Stimulated activated CD4-positive, alpha-beta T cell treated with anti-CD3 and anti-CD28 coated beads, Interleukin-1b, Interleukin-23, amount 100 ng/mL, for 4 hours (primary cell): ENCODE measurements around the gene LRRC8B.
"Not testable (repeated sequence)": the region's sequence is repeated elsewhere in the genome, so short reads cannot be mapped to it uniquely, and the experiment has no call there.

Source experiments
- DNase-seq, 2 donors: peaks; one replicate each; pipeline ENCODE4 v3.0.0-alpha.2; 2020; ENCODE audit warnings: low read depth in 2 of 2

The LRRC8B gene

GRCh38 chr1:89524369-89525168, at the start of gene LRRC8B:
Gene LRRC8B (plus strand): TSS chr1:89524829. CDS start chr1:89582651, 57,822 bp downstream.
- peak; percentile 85 to 90 for DNase-seq

- DNase-seq: no peak
Measured at GRCh38 chr1:89475269-89475668, 49.4 kb upstream of the LRRC8B start.

GRCh38 chr1:89476072-89476471, 48.6 kb upstream of the LRRC8B start:
- DNase-seq: no peak

- DNase-seq: peak; percentile 55 to 76
Measured at GRCh38 chr1:89483010-89483756, 41.4 kb upstream of the LRRC8B start.

- no peak for DNase-seq
Measured at GRCh38 chr1:89483757-89484077, 40.9 kb upstream of the LRRC8B start.

- no peak for DNase-seq
Measured at GRCh38 chr1:89484092-89485038, 40.3 kb upstream of the LRRC8B start.

- no peak for DNase-seq
Measured at GRCh38 chr1:89487972-89488371, 36.7 kb upstream of the LRRC8B start.

GRCh38 chr1:89489047-89489729, 35.4 kb upstream of the LRRC8B start:
- no peak for DNase-seq

GRCh38 chr1:89490389-89490788, 34.2 kb upstream of the LRRC8B start:
- no peak for DNase-seq

- no peak for DNase-seq
Measured at GRCh38 chr1:89499320-89499719, 25.3 kb upstream of the LRRC8B start.

- no peak for DNase-seq
Measured at GRCh38 chr1:89502042-89502441, 22.6 kb upstream of the LRRC8B start.

GRCh38 chr1:89502895-89503294, 21.7 kb upstream of the LRRC8B start:
- DNase-seq: no peak

- no peak for DNase-seq
Measured at GRCh38 chr1:89503690-89504089, 20.9 kb upstream of the LRRC8B start.

GRCh38 chr1:89510061-89510460, 14.6 kb upstream of the LRRC8B start:
- DNase-seq: not testable (repeated sequence)

GRCh38 chr1:89512996-89513720, 11.5 kb upstream of the LRRC8B start:
- no peak for DNase-seq

- no peak for DNase-seq
Measured at GRCh38 chr1:89516055-89516454, 8.6 kb upstream of the LRRC8B start.

- DNase-seq: no peak
Measured at GRCh38 chr1:89518221-89518631, 6.4 kb upstream of the LRRC8B start.

- no peak for DNase-seq
Measured at GRCh38 chr1:89519779-89520358, 4.8 kb upstream of the LRRC8B start.

- DNase-seq: not testable (repeated sequence)
Measured at GRCh38 chr1:89521977-89522376, 2.7 kb upstream of the LRRC8B start.
